ENCODE results near the gene XYLT1. TPM values are rescaled to one million over a fixed set of nuclear protein-coding genes. Genes with fewer than 3 reads are reported as not detected.

The XYLT1 gene
- total RNA-seq, 4 donors from 2014 or later, result 20.0 to 43.0 (median 27.4) TPM

- no peak for DNase-seq (ENCODE audit: low spot score)
- peak; percentile 79 for ATAC-seq (ENCODE audit: low FRiP score)
- no peak for TF ChIP-seq CTCF (IDR thresholded peaks at IDR 0.05)
These were observed 106.2 kb downstream of the XYLT1 start for GRCh38 chr16:17364319-17365210.

GRCh38 chr16:17362946-17363345 is 107.8 kb downstream of the XYLT1 start:
- TF ChIP-seq CTCF (IDR thresholded peaks at IDR 0.05), result no peak
- ATAC-seq (ENCODE audit: low FRiP score), result no peak
- no peak for DNase-seq (ENCODE audit: low spot score)

GRCh38 chr16:17362183-17362582 is 108.6 kb downstream of the XYLT1 start:
- ATAC-seq (ENCODE audit: low FRiP score) (no peak), DNase-seq (ENCODE audit: low spot score) (no peak)
- no peak for TF ChIP-seq CTCF (IDR thresholded peaks at IDR 0.05)

- no peak for ATAC-seq (ENCODE audit: low FRiP score)
- no peak for DNase-seq (ENCODE audit: low spot score)
- no peak for TF ChIP-seq CTCF (IDR thresholded peaks at IDR 0.05)
These were observed 110.1 kb downstream of the XYLT1 start for GRCh38 chr16:17360693-17361122.

- no peak for ATAC-seq (ENCODE audit: low FRiP score)
- no peak for TF ChIP-seq CTCF (IDR thresholded peaks at IDR 0.05)
- DNase-seq (ENCODE audit: low spot score), result no peak
These were observed 110.9 kb downstream of the XYLT1 start for GRCh38 chr16:17359788-17360390.

GRCh38 chr16:17358846-17359245 is 111.9 kb downstream of the XYLT1 start:
- DNase-seq (ENCODE audit: low spot score), result no peak
- no peak for TF ChIP-seq CTCF (IDR thresholded peaks at IDR 0.05)
- ATAC-seq (ENCODE audit: low FRiP score), result no peak
